Muscle of arm (tissue), 12 donors: ENCODE data around the gene PHOSPHO1. TPM values are rescaled to one million over a fixed set of nuclear protein-coding genes. Genes with fewer than 3 reads are reported as not detected.
A peak's percentile ranks its signal among the peaks of the same experiment; 100 is the strongest.

ENCODE experiments used
- DNase-seq: peaks from one replicate; pipeline ENCODE4 v3.0.0-alpha.2; 2013
- polyA plus RNA-seq, 12 donors: library from polyadenylated mRNA; unstranded; fragments of 120-200 nt; gene quantifications; one replicate each; pipeline ENCODE4 v1.2.1, GENCODE V29; 2013; ENCODE audit not compliant: insufficient read length in 12 of 12

Gene PHOSPHO1
- polyA plus RNA-seq, 12 donors: 8.5 to 25.9 (median 13.8) TPM; not detected in 1

GRCh38 chr17:49249292-49249794 is 18.8 kb upstream of the PHOSPHO1 start:
- peak; percentile 28 for DNase-seq

DNA sequence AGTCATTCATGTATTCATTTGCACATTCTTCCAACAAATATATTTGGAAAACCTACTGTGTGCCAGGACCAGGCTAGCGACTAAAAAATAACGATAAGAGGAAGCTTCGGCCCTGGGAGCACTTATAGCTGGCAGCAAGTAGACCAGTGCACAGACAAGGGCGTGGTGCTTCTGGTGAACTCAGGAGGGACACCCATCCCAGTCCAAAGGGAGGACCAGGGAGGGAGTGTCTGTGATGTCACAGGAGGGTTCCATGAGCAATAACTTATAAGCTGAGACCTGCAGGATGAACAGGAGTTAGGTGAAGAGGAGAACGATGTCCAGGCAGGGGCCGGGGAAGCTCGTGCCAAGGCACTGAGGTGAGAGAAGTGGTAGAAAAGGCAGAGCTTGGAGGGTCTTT is 17.4 kb upstream of the PHOSPHO1 start:
- no peak for DNase-seq

DNA sequence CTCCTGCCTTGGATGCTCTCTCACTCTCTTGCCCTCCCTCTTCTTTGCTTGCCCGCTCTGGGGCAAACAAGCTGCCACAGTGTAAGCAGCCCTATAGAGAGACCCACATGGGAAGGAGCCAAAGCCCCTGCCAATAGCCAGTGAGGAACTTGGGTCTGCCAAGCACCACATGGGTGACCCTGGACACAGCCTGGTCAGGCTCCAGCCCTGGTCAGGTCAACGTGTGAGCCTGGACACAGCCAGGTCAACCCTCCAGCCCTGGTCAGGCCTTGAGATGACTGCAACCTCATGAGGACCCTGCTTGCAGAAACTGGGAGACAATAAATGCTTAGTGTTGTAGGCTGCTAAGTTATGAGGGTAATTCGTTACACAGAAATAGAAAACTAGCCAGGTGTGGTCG is 14.3 kb upstream of the PHOSPHO1 start:
- DNase-seq: no peak

GRCh38 chr17:49242813-49243212 is 12.2 kb upstream of the PHOSPHO1 start:
- DNase-seq: no peak

DNA sequence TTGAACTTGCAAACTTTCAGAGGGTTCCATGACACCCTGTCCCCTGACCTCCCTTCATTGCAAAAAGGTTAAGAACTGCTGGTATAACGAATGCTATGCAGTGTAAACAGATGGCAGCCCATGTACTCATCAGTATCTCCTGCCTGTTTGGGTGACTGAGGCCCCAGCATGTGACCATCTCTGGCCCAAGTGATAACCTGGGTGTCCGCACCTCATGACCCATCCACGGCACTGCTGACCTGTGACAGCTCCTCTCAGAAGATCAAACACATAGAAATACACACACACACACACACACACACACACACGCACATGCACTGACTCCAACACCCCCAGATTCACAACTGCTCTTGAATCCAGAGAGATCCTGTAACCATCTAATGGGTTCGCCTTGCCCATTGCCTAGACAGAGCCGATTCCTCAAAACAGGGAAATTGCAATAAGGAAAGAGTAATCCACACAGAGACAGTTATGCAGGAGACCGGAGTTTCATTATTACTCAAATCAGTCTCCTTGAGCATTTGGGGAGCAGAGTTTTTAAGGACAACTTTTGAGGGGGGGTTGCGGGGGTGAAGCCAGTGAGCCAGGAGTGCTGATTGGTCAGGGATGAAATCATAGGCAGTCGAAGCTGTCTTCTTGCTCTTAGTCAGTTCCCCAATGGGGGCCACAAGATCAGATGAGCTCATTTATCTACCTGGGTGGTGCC is 11.3 kb upstream of the PHOSPHO1 start:
- no peak for DNase-seq

GRCh38 chr17:49241040-49241439 is 10.5 kb upstream of the PHOSPHO1 start:
- no peak for DNase-seq

- DNase-seq: no peak
Measured at GRCh38 chr17:49240619-49241018, 10.0 kb upstream of the PHOSPHO1 start.

DNA sequence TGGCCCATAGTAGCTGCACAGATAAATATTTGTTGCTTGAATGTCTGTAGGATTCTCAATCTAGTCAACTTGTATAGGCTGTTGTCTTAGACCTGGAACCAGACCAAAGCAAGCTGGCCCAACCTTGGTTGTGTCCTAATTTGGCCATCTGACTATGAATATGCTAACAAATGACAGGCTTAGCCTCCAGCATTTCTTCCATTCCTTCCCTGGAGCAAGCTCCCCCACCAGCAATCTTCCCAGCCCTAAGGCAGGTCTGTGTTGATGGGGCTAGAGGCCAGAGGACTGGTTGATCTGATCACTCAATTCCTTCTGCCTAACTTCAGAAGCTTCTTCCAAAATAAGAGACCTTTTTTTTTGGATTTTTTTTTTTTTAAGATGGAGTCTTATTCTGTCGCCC is 9.4 kb upstream of the PHOSPHO1 start:
- DNase-seq: no peak

DNA sequence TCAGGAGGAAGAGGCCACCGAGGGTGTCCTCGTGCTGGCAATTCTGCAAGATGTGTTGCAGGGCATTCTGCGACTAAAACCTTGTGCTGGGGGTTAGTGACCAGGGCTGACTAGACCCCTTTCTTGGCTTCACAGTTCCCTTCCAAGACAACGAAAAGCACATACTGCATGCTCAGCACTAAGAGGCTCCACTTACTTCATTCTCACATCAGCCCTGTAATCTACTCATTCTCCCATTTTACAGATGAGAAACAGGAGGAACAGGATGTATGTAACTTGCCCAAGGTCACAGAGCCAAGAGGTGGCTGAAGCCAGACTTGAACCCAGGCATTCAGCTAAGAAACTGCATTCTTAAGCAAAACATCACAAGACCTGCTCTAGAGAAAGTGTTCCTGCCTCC is 5.3 kb upstream of the PHOSPHO1 start:
- DNase-seq: no peak

GRCh38 chr17:49234509-49235080 is 4.0 kb upstream of the PHOSPHO1 start:
- DNase-seq: no peak

GRCh38 chr17:49231563-49231894 is 942 bp upstream of the PHOSPHO1 start:
- DNase-seq: no peak

DNA sequence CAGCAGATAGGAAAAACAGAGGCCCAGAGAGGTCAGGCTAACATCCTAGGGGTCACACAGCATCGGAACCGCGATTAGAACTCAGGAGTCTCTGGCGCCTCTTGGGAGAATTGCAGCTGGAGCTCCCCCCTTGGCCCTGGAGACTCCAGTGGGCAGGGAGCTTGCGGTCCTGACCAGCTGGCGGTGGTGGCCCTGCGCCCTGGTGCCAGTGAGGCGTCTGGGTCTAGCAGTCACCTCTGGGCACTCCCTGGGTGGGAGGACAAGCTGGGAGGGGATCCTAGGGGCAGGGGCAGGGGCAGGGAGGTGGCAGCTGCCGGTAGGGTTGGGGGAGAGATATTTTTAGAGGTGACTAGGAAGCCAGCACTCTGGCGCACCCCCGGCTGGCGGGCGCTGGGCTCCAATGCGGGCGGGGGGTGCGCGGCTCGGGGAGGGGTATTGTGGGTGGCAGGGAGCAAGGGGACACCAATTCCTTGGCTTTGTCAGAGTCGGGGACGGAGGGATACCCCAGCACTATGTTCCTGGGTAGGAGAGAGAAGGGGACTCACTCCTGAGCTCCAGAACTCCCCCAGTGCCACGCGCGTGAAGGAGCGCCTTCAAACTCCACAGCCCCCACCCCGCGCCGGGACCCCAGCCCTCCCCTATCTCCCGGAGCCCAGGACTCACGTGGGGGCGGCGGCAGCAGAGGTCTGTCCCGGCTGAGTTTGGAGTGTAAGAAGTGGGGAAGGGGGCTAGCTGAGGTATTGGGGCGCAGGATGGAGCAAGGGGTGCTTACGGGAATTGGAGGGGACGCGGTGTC is 584 bp downstream of the PHOSPHO1 start:
- DNase-seq: no peak

- DNase-seq: no peak
Measured at GRCh38 chr17:49229076-49229804, 1.3 kb downstream of the PHOSPHO1 start.

DNA sequence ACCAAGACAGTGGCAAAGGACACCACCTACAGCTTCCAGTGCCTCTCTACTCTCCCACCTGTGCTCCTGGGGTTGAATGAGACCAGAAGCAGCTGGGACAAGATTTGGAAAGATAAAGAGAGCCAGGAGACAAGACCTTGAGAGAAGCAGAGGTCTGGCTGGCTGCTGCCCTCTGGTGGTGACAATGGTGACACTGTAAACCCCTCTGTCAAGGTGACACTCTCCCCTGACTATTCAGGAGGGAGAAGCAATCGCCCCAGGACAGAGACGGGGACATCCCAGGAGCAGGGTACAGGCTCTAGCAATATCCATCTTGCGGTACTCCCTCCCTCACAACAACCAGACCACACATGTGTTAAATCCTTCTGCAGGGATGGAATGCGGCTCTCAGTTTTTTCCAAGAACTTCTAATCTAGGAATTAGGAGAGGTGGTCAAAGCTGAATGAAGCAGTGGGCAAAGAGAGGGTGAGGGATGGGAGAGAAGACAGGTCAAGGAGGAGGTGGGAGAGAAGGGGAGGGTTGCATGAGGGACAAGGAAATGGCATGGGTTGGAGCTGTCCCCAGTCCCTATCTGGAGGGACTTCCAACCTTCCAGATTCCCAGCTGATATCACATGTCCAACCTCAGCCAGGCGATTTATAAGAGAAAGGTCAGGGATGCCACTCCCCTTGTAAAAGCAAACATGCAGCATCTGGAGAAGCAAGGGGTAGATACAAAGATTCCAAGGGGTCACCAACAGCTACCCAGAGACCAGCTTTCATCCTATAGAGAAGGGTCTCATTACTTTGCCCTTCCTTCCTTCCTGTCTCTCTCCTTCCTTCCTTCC is 2.9 kb downstream of the PHOSPHO1 start:
- peak; percentile 66 for DNase-seq

DNA sequence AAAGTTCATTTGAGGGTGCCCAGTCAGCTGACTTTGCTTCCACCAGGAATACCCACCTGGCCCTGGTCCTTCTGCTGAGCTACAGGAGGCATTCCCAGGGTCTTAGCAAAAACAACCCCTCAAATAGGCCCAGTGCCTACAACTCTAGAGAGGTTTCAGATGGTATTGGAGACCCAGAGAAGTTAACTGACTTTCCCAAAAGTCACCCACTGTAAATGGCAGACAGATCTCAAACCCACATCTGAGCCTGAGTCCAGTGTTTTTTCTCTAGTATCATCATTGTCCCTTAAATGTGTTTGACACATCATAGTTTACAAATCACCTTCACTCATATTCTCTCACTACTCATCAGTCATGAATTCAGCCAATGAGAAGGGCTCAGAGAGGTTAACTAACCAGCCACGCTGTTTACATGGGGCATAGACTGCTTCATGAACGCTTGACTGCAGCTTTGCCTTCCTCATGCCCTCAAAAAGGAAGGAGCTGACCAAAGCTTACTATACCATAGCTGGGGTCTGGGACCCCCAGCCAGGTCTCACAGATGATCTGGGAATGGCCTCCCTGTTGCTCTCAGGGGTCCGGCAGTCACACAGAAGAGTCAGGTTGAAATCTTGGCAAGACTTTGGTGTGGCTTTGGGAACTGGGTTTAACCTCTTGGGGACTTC is 3.7 kb downstream of the PHOSPHO1 start:
- no peak for DNase-seq

DNA sequence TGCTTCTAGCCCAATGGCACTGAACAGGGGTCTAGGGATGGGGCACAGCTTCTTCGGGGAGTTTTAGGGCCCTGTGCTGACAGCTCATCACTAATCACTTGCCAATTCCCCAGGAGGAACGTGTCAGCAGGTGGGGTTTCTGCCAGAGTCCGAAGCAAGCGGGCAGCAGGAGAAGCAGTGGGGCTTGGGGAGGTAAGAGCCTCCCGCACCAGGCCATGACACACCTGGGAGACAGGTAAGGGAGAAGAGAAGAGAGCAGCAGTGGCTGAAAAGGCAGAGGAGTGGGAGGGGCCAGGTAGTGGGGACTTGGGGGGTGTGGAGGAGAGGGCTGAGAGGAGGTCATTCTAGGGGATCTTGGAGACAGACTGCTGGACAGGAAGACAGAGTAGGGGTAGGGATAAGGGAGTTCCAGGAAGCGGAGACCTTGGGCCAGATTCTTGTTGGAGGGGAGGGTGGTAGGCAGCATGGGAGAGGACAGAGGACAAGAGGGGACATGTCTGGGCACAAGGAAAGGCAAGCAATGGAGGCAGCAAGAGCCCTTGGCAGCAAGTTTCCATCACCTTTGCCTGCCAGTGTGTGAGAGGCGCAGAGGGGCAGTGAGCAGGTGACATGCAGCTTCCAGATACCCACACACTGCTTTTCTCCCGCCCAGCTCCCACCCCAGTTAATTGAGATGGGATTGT is 4.9 kb downstream of the PHOSPHO1 start:
- no peak for DNase-seq

- DNase-seq: no peak
Measured at GRCh38 chr17:49224997-49225337, 5.6 kb downstream of the PHOSPHO1 start.

DNA sequence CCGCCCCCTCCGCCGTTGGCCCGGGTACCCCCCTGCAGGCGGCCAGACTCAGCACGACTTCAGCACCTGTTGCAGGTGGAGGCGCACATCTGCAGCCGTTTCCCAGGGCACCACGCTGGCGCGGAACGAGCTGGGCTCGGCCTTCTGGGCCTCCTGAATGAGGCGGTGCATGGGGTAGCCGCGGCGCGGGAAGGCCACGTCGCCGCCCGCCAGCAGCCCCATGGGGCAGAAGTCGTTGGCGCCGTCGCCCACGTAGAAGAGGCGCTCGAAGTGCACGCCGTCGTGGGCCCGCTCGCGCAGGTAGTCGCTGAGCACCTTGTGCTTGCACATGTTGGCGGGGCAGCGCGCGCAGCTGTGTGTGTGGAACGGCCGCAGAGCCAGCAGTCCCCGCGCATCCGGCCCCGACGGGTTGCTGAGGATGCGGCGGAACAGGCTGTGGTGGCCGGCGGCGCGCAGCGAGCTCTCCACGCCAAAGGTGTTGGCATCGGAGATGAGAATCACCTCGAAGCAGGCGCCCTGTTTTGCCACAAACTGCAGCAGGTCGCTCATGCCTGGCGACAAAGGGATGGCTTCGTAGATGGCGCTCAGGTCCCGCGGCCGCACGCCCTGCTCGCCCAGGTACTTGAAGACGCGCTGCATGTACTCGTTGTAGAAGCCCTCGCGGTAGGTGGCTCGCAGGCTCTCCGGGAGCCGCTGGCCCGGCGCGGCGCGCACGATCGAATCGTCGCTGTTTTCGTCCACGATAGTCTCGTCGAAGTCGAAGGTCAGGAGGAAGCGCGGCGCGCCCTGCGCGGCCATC is 6.2 kb downstream of the PHOSPHO1 start:
- no peak for DNase-seq

- DNase-seq: no peak
Measured at GRCh38 chr17:49223517-49224197, 6.9 kb downstream of the PHOSPHO1 start.
